WTC11 (cell line): ENCODE data around the gene ANKRD2.

ENCODE experiments used
- CBFB ChIP-seq: sonication (generic); formaldehyde crosslinking; IDR thresholded peaks from 2 replicates; pipeline ENCODE4 v1.8.1; 2022; ENCODE audit warnings: mild to moderate bottlenecking, low read depth, missing genetic modification reagents
- FOXJ3 ChIP-seq: sonication (generic); formaldehyde crosslinking; IDR thresholded peaks from 2 replicates; pipeline ENCODE4 v1.9.0; 2021; ENCODE audit warnings: missing genetic modification reagents, mild to moderate bottlenecking, borderline replicate concordance
- JUN ChIP-seq: sonication (generic); formaldehyde crosslinking; IDR thresholded peaks from 2 replicates; pipeline ENCODE4 v1.8.0; 2023; ENCODE audit warnings: mild to moderate bottlenecking, missing genetic modification reagents
- NFE2L1 ChIP-seq: sonication (generic); formaldehyde crosslinking; IDR thresholded peaks from 2 replicates; pipeline ENCODE4 v1.8.1; 2023; ENCODE audit warnings: missing genetic modification reagents
- NR1H2 ChIP-seq: sonication (generic); formaldehyde crosslinking; IDR thresholded peaks from 2 replicates; pipeline ENCODE4 v1.9.0; 2021; ENCODE audit warnings: mild to moderate bottlenecking, moderate library complexity, missing genetic modification reagents
- SMAD3 ChIP-seq: sonication (generic); formaldehyde crosslinking; IDR thresholded peaks from 2 replicates; pipeline ENCODE4 v1.8.0; 2022; ENCODE audit warnings: missing genetic modification reagents, mild to moderate bottlenecking, borderline replicate concordance
- ZNF263 ChIP-seq: sonication (generic); formaldehyde crosslinking; IDR thresholded peaks from 2 replicates; pipeline ENCODE4 v1.8.1; 2022; ENCODE audit warnings: low read depth, mild to moderate bottlenecking, moderate library complexity, missing genetic modification reagents
- ZNF317 ChIP-seq: sonication (generic); formaldehyde crosslinking; IDR thresholded peaks from 2 replicates; pipeline ENCODE4 v1.8.1; 2023; ENCODE audit warnings: low read depth, mild to moderate bottlenecking, moderate library complexity, missing genetic modification reagents, borderline replicate concordance
- ZNF671 ChIP-seq: fragments of 250-450 bp; sonication (Bioruptor Pico); IDR thresholded peaks from 2 replicates; pipeline ENCODE4 v1.8.0; 2021; ENCODE audit warnings: mild to moderate bottlenecking
- TF ChIP-seq, protein P1 (sequence below): fragments of 200-600 bp; IDR thresholded peaks from 2 replicates; pipeline ENCODE4 v1.8.0; 2022; ENCODE audit warnings: antibody characterized with exemption
- TF ChIP-seq, protein P2 (sequence below): sonication (generic); formaldehyde crosslinking; IDR thresholded peaks from 2 replicates; pipeline ENCODE4 v1.8.0; 2022; ENCODE audit warnings: mild to moderate bottlenecking, missing genetic modification reagents
- TF ChIP-seq, protein P3 (sequence below): sonication (generic); formaldehyde crosslinking; conservative IDR thresholded peaks from 2 replicates; pipeline ENCODE4 v1.8.1; 2022; ENCODE audit warnings: mild to moderate bottlenecking, missing genetic modification reagents
- TF ChIP-seq, protein P4 (sequence below): fragments of 250-450 bp; sonication (Bioruptor Pico); IDR thresholded peaks from 2 replicates; pipeline ENCODE4 v1.9.0; 2021; ENCODE audit warnings: mild to moderate bottlenecking
- TF ChIP-seq, protein P5 (sequence below): sonication (generic); formaldehyde crosslinking; IDR thresholded peaks from 2 replicates; pipeline ENCODE4 v1.8.0; 2023; ENCODE audit warnings: missing genetic modification reagents, mild to moderate bottlenecking, borderline replicate concordance

DNA sequence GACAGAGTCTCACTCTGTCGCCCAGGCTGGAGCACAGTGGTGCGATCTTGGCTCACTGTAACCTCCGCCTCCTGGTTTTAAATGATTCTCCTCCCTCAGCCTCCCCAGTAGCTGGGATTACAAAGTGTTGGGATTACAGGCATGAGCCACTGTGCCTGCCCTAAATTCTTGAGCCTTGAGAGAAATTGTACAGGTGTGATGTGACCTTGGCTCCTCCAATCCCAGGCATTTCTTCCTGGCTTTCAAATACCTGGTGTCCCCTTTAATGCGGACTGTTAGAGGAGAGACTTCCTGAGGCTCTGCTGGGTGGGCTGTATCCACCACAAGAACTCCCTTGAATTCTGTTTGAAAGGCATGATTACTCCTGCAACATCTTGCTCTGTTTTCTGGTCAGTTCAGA, 45.7 kb downstream of the ANKRD2 start:
- TF ChIP-seq ZNF671 (no peak), FOXJ3 (no peak), JUN (CRISPR knock-in tag) (no peak), ZNF263 (no peak), NR1H2 (no peak), CBFB (CRISPR knock-in tag) (no peak), ZNF317 (CRISPR knock-in tag) (no peak), SMAD3 (CRISPR knock-in tag) (no peak), NFE2L1 (CRISPR knock-in tag) (no peak)
- TF ChIP-seq, protein P1, sequence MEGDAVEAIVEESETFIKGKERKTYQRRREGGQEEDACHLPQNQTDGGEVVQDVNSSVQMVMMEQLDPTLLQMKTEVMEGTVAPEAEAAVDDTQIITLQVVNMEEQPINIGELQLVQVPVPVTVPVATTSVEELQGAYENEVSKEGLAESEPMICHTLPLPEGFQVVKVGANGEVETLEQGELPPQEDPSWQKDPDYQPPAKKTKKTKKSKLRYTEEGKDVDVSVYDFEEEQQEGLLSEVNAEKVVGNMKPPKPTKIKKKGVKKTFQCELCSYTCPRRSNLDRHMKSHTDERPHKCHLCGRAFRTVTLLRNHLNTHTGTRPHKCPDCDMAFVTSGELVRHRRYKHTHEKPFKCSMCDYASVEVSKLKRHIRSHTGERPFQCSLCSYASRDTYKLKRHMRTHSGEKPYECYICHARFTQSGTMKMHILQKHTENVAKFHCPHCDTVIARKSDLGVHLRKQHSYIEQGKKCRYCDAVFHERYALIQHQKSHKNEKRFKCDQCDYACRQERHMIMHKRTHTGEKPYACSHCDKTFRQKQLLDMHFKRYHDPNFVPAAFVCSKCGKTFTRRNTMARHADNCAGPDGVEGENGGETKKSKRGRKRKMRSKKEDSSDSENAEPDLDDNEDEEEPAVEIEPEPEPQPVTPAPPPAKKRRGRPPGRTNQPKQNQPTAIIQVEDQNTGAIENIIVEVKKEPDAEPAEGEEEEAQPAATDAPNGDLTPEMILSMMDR = no peak
- TF ChIP-seq, protein P2, sequence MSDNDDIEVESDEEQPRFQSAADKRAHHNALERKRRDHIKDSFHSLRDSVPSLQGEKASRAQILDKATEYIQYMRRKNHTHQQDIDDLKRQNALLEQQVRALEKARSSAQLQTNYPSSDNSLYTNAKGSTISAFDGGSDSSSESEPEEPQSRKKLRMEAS (CRISPR knock-in tag) = no peak
- TF ChIP-seq, protein P3, sequence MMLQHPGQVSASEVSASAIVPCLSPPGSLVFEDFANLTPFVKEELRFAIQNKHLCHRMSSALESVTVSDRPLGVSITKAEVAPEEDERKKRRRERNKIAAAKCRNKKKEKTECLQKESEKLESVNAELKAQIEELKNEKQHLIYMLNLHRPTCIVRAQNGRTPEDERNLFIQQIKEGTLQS (CRISPR knock-in tag) = no peak
- TF ChIP-seq, protein P4, sequence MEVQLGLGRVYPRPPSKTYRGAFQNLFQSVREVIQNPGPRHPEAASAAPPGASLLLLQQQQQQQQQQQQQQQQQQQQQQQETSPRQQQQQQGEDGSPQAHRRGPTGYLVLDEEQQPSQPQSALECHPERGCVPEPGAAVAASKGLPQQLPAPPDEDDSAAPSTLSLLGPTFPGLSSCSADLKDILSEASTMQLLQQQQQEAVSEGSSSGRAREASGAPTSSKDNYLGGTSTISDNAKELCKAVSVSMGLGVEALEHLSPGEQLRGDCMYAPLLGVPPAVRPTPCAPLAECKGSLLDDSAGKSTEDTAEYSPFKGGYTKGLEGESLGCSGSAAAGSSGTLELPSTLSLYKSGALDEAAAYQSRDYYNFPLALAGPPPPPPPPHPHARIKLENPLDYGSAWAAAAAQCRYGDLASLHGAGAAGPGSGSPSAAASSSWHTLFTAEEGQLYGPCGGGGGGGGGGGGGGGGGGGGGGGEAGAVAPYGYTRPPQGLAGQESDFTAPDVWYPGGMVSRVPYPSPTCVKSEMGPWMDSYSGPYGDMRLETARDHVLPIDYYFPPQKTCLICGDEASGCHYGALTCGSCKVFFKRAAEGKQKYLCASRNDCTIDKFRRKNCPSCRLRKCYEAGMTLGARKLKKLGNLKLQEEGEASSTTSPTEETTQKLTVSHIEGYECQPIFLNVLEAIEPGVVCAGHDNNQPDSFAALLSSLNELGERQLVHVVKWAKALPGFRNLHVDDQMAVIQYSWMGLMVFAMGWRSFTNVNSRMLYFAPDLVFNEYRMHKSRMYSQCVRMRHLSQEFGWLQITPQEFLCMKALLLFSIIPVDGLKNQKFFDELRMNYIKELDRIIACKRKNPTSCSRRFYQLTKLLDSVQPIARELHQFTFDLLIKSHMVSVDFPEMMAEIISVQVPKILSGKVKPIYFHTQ (CRISPR knock-in tag) = no peak
- TF ChIP-seq, protein P5, sequence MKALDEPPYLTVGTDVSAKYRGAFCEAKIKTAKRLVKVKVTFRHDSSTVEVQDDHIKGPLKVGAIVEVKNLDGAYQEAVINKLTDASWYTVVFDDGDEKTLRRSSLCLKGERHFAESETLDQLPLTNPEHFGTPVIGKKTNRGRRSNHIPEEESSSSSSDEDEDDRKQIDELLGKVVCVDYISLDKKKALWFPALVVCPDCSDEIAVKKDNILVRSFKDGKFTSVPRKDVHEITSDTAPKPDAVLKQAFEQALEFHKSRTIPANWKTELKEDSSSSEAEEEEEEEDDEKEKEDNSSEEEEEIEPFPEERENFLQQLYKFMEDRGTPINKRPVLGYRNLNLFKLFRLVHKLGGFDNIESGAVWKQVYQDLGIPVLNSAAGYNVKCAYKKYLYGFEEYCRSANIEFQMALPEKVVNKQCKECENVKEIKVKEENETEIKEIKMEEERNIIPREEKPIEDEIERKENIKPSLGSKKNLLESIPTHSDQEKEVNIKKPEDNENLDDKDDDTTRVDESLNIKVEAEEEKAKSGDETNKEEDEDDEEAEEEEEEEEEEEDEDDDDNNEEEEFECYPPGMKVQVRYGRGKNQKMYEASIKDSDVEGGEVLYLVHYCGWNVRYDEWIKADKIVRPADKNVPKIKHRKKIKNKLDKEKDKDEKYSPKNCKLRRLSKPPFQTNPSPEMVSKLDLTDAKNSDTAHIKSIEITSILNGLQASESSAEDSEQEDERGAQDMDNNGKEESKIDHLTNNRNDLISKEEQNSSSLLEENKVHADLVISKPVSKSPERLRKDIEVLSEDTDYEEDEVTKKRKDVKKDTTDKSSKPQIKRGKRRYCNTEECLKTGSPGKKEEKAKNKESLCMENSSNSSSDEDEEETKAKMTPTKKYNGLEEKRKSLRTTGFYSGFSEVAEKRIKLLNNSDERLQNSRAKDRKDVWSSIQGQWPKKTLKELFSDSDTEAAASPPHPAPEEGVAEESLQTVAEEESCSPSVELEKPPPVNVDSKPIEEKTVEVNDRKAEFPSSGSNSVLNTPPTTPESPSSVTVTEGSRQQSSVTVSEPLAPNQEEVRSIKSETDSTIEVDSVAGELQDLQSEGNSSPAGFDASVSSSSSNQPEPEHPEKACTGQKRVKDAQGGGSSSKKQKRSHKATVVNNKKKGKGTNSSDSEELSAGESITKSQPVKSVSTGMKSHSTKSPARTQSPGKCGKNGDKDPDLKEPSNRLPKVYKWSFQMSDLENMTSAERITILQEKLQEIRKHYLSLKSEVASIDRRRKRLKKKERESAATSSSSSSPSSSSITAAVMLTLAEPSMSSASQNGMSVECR (CRISPR knock-in tag) = no peak
